Measurements from ENCODE around the gene MED4.

Gene MED4

GRCh38 chr13:48037346-48038173 is 57.3 kb downstream of the MED4 start, which contains the start of gene NUDT15:
Gene NUDT15 (plus strand): TSS chr13:48037726. CDS start chr13:48037747, 21 bp downstream.
- DNase-seq (ENCODE audit: low read depth, low spot score): peak; percentile 99

DNA sequence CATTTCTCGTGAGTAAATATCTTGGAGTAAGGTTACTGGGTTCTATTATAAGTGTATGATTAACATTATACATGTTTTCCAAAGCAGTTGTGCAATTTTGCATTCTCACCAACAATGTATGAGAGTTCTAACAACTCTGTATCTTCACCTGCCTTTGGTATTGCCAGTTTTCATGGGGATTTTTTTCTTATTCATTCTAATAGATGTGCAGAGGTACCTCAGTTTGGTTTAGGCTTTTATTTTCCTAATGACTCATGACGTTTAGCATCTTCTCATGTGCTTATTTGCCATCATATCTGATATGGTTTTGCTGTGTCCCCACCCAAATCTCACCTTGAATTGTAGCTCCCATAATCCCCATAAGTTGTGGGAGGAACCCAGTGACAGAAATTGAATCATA is 65.0 kb downstream of the MED4 start:
- no peak for DNase-seq (ENCODE audit: low read depth, low spot score)

DNA sequence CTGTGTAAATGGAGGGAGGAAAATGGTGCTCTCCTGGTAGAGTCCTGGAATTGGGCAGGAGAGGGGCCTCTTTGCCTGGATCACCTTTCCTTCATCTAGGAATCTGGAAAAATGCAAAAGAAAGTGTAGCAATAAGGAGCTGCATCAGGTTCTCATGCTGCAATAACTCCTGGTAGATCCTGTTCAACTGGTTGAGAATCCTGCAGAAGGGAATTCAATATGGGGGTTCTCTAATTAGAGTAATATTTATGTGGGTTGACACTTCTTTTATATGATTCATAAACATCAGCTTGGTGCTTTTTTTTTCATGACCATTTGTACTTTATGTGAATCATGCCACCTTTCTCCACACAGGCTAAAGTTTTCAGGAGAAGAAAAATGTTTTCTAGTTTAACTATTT is 66.8 kb downstream of the MED4 start:
- DNase-seq (ENCODE audit: low read depth, low spot score): no peak
